A549 (cell line): ENCODE results near the gene MYO1D.

ENCODE experiments used
- CTCF ChIP-seq: fragments of >200 bp; sonication (Bioruptor Twin); formaldehyde crosslinking; IDR thresholded peaks from 3 replicates; pipeline ENCODE4 v1.5.1; 2016
- HDAC2 ChIP-seq: fragments of 200-600 bp; sonication (generic); IDR thresholded peaks from 2 replicates; pipeline ENCODE4 v1.6.1; 2016
- HMGXB4 ChIP-seq: fragments of 250-450 bp; sonication (Bioruptor Pico); IDR thresholded peaks from 2 replicates; pipeline ENCODE4 v1.5.0; 2021; ENCODE audit warnings: mild to moderate bottlenecking, moderate library complexity, borderline replicate concordance
- MAX ChIP-seq: IDR thresholded peaks from 2 replicates; pipeline ENCODE4 v1.6.1; 2012
- PHF8 ChIP-seq: fragments of 200-600 bp; sonication (generic); IDR thresholded peaks from 2 replicates; pipeline ENCODE4 v1.6.1; 2016; ENCODE audit warnings: low read depth, mild to moderate bottlenecking, antibody characterized with exemption, moderate library complexity, borderline replicate concordance
- POLR2A ChIP-seq: IDR thresholded peaks from 2 replicates; pipeline ENCODE4 v1.6.1; 2012; ENCODE audit warnings: mild to moderate bottlenecking, low read length
- RCOR1 ChIP-seq: fragments of 150-350 bp; IDR thresholded peaks from 2 replicates; pipeline ENCODE4 v1.6.1; 2014; ENCODE audit warnings: antibody characterized with exemption, low read length, low read depth
- SMC3 ChIP-seq: fragments of >200 bp; sonication (Bioruptor Twin); formaldehyde crosslinking; IDR thresholded peaks from 3 replicates; pipeline ENCODE4 v1.6.1; 2018; ENCODE audit warnings: inconsistent platforms
- USF2 ChIP-seq: fragments of 450-650 bp; IDR thresholded peaks from 2 replicates; pipeline ENCODE4 v1.6.1; 2014; ENCODE audit warnings: antibody characterized with exemption

GRCh38 chr17:32697728-32698625, 178.9 kb downstream of the MYO1D start:
- TF ChIP-seq CTCF (no peak), POLR2A (no peak), USF2 (no peak), HDAC2 (no peak), SMC3 (no peak), PHF8 (no peak), HMGXB4 (CRISPR knock-in tag) (no peak), RCOR1 (no peak), MAX (no peak)
